ENCODE data around the gene FKBP1B. TPM values are rescaled to one million over a fixed set of nuclear protein-coding genes. Genes with fewer than 3 reads are reported as not detected.
A peak's percentile ranks its signal among the peaks of the same experiment; 100 is the strongest.

FKBP1B gene
- polyA plus RNA-seq, 2 of the 4 experiments (the other 2 are of a cell fraction), result 8.5 to 16.1 TPM

- no peak for TF ChIP-seq CEBPB (IDR thresholded peaks at IDR 0.05)
- TF ChIP-seq, protein P1, sequence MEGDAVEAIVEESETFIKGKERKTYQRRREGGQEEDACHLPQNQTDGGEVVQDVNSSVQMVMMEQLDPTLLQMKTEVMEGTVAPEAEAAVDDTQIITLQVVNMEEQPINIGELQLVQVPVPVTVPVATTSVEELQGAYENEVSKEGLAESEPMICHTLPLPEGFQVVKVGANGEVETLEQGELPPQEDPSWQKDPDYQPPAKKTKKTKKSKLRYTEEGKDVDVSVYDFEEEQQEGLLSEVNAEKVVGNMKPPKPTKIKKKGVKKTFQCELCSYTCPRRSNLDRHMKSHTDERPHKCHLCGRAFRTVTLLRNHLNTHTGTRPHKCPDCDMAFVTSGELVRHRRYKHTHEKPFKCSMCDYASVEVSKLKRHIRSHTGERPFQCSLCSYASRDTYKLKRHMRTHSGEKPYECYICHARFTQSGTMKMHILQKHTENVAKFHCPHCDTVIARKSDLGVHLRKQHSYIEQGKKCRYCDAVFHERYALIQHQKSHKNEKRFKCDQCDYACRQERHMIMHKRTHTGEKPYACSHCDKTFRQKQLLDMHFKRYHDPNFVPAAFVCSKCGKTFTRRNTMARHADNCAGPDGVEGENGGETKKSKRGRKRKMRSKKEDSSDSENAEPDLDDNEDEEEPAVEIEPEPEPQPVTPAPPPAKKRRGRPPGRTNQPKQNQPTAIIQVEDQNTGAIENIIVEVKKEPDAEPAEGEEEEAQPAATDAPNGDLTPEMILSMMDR (IDR thresholded peaks at IDR 0.05), result no peak
- no peak for TF ChIP-seq MAZ (IDR thresholded peaks at IDR 0.05; ENCODE audit: borderline replicate concordance, low read depth, low read length)
- peak; percentile 28; the same call in 1 of the 2 replicates for TF ChIP-seq KDM5A (IDR thresholded peaks at IDR 0.05)
- TF ChIP-seq POLR2A (IDR thresholded peaks at IDR 0.05; ENCODE audit: low read length), result peak; percentile 90
These were observed 2.4 kb upstream of the FKBP1B start, which contains the start of gene WDCP (continued) for GRCh38 chr2:24046930-24047702.

DNA sequence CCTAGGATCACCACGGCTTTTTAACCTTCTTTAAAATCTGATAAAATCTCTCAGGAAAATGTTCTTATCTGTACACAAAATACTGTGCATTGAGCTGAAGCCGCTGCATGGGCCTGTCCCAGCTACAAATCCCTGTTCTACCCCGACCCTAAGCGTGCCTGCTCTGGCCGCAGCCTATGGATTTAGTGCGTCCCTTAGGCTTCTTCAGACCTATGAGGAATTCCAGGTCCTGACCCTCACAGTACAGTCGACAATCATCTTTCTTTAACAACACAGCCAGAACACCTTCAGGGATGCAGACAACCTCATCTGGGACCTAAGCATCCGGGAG is 1.9 kb upstream of the FKBP1B start:
- DNase-seq (ENCODE audit: low read depth in 1 of 2, low spot score in 1 of 2) (no peak), FAIRE-seq (no peak), ATAC-seq (peak; percentile 5 to 18; a peak in 5 of 6 replicates)
- no peak overlapping the region for H3K4me3 ChIP-seq
- peak overlapping the region; percentile 63 for H3K4me2 ChIP-seq
- POLR2A ChIA-PET, result interaction anchor here (0.6 to 1.8 kb wide), 13 partner anchors 11 to 121 kb away, joined by 3 to 27 read pairs (median 5); partner anchors contain the start of genes ATAD2B, SF3B6, TP53I3 and UBXN2A
- H3K4me1 ChIP-seq, result peaks cover 24% of the 10 kb centered on the region
- no peaks in the 10 kb centered on the region for H3K9me3 ChIP-seq
- 57% methylated on average over 8 of the region's 8 CpGs for WGBS (ENCODE audit: missing lambda C conversion rate)
- peak overlapping the region; percentile 44 to 71; a peak in 5 of 6 replicates for H3K27ac ChIP-seq
- CTCF ChIA-PET, result interaction anchor here (0.9 to 1.8 kb wide), 6 partner anchors 8 to 121 kb away, joined by 3 to 7 read pairs (median 5); partner anchors contain the start of genes ATAD2B and TP53I3
- TF ChIP-seq, protein P2, sequence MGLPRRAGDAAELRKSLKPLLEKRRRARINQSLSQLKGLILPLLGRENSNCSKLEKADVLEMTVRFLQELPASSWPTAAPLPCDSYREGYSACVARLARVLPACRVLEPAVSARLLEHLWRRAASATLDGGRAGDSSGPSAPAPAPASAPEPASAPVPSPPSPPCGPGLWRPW (IDR thresholded peaks at IDR 0.05), result no peak
- TF ChIP-seq HOXA7 (CRISPR knock-in tag; IDR thresholded peaks at IDR 0.05) (no peak), CHD2 (IDR thresholded peaks at IDR 0.05; ENCODE audit: low read length, partially characterized antibody) (no peak), POLR2AphosphoS2 (conservative IDR thresholded peaks at IDR 0.05; ENCODE audit: low read length) (no peak)

DNA sequence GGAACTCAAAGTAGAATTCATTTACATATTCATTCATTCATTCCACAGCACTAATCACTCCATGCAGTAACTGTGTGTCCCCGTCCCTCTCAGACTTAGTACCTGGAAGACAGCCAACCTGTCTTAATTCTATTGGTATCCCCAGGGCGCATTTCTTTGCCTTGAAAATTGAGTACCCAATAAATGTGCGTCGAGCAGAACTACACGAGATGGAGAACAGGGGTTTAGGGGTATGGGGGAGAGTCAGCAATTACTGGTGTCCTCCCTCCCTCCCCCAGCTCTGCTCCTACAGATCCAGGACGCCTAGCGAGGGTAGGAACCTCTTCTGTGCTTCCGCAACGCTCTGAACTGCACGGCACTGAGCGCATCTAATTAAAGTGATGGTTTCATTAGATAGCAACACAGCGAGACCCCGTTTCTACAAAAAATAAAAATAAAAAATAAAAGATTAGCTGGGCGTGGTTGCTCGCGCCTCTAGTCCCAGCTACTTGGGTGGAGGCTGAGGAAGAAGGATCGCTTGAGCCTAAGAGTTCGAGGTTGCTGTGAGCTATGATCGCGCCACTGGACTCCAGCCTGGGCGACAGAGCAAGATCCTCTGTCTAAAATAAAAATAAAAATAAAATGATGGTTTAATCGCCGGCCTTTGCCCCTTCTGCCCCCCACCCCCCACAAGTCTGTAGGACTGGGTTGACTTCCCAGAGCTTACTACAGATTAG is 614 bp upstream of the FKBP1B start:
- no peaks in the 10 kb centered on the region for H3K9me3 ChIP-seq
- ChIA-PET POLR2A (interaction anchor here (1.0 to 2.8 kb wide), 3 partner anchors 27 to 122 kb away, joined by 5 to 8 read pairs (median 7); partner anchors contain the start of genes ATAD2B, SF3B6 and TP53I3), CTCF (interaction anchor here (0.6 to 5.2 kb wide), 7 partner anchors 11 to 278 kb away, joined by 3 to 30 read pairs (median 4); partner anchors contain the start of gene ATAD2B)
- H3K4me2 ChIP-seq, result peak overlapping the region; percentile 89
- no peak for DNase-seq (ENCODE audit: low read depth in 1 of 2, low spot score in 1 of 2)
- peak overlapping the region; percentile 78 to 86 for H3K27ac ChIP-seq
- H3K4me1 ChIP-seq, result peaks cover 24% of the 10 kb centered on the region
- no peak for FAIRE-seq
- ATAC-seq, result no peak
- H3K4me3 ChIP-seq, result peak overlapping the region; percentile 76
- no peak for TF ChIP-seq ESRRA (IDR thresholded peaks at IDR 0.05; ENCODE audit: borderline replicate concordance, low read length)
- TF ChIP-seq SREBF2 (IDR thresholded peaks at IDR 0.05), result no peak
- no peak for TF ChIP-seq FOSB (CRISPR knock-in tag; IDR thresholded peaks at IDR 0.05)
- no peak for TF ChIP-seq NPAS2 (CRISPR knock-in tag; IDR thresholded peaks at IDR 0.05; ENCODE audit: borderline replicate concordance)
- no peak for TF ChIP-seq HOXA7 (CRISPR knock-in tag; IDR thresholded peaks at IDR 0.05)
- no peak for TF ChIP-seq HOXB5 (CRISPR knock-in tag; IDR thresholded peaks at IDR 0.05)
- TF ChIP-seq, protein P3, sequence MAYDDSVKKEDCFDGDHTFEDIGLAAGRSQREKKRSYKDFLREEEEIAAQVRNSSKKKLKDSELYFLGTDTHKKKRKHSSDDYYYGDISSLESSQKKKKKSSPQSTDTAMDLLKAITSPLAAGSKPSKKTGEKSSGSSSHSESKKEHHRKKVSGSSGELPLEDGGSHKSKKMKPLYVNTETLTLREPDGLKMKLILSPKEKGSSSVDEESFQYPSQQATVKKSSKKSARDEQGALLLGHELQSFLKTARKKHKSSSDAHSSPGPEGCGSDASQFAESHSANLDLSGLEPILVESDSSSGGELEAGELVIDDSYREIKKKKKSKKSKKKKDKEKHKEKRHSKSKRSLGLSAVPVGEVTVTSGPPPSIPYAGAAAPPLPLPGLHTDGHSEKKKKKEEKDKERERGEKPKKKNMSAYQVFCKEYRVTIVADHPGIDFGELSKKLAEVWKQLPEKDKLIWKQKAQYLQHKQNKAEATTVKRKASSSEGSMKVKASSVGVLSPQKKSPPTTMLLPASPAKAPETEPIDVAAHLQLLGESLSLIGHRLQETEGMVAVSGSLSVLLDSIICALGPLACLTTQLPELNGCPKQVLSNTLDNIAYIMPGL (CRISPR knock-in tag; IDR thresholded peaks at IDR 0.05; ENCODE audit: borderline replicate concordance), result no peak
- no peak for TF ChIP-seq RAD21 (conservative IDR thresholded peaks at IDR 0.05 in 1 of 2, IDR thresholded peaks at IDR 0.05 in 1 of 2)
- no peak for TF ChIP-seq HOXB13 (CRISPR knock-in tag; IDR thresholded peaks at IDR 0.05; ENCODE audit: low read depth)
- TF ChIP-seq KDM1A (IDR thresholded peaks at IDR 0.05; ENCODE audit: low read depth), result no peak
- TF ChIP-seq MYC (IDR thresholded peaks at IDR 0.05; ENCODE audit: borderline replicate concordance, low read length), result no peak
- TF ChIP-seq ZC3H11A (IDR thresholded peaks at IDR 0.05), result no peak
- TF ChIP-seq ZFP36 (IDR thresholded peaks at IDR 0.05; ENCODE audit: borderline replicate concordance, partially characterized antibody), result no peak
- TF ChIP-seq MAZ (IDR thresholded peaks at IDR 0.05; ENCODE audit: borderline replicate concordance, low read depth, low read length), result no peak
- 24% methylated on average over 23 of the region's 23 CpGs for WGBS (ENCODE audit: missing lambda C conversion rate)

Data from A549 (cell line).